Measurements from ENCODE around the gene DMAP1.
"Not testable (repeated sequence)": the region's sequence is repeated elsewhere in the genome, so short reads cannot be mapped to it uniquely, and the experiment has no call there.

The DMAP1 gene

GRCh38 chr1:44213222-44214112, at the start of gene DMAP1:
DMAP1 (plus strand) TSS chr1:44213471; CDS start chr1:44213754, 283 bp downstream.
- H3K36me3 ChIP-seq (ENCODE audit: insufficient read depth, low read length), result no peaks in the 10 kb centered on the region
- H3K79me2 ChIP-seq (ENCODE audit: control insufficient read depth, insufficient read depth, low read length, unreplicated experiment), result peaks cover 6% of the 10 kb centered on the region
- H3K27ac ChIP-seq (ENCODE audit: low read depth, low read length), result no peak within 1 kb of the TSS
- peak within 1 kb of the TSS; percentile 96 for H3K4me3 ChIP-seq (ENCODE audit: low read depth, low read length)
- H2AFZ ChIP-seq (ENCODE audit: low read length, unreplicated experiment), result peak within 1 kb of the TSS; percentile 87
- peaks cover 4% of the 10 kb centered on the region for H3K4me1 ChIP-seq (ENCODE audit: control insufficient read depth, insufficient read depth, low read length, unreplicated experiment)
- H3K27me3 ChIP-seq (ENCODE audit: insufficient read depth, low read length), result no peaks in the 10 kb centered on the region

- Histone ChIP-seq H3K27ac (ENCODE audit: low read depth, low read length) (no peak overlapping the region), H2AFZ (ENCODE audit: low read length, unreplicated experiment) (no peak overlapping the region), H3K79me2 (ENCODE audit: control insufficient read depth, insufficient read depth, low read length, unreplicated experiment) (no peaks in the 10 kb centered on the region), H3K27me3 (ENCODE audit: insufficient read depth, low read length) (no peaks in the 10 kb centered on the region), H3K4me1 (ENCODE audit: control insufficient read depth, insufficient read depth, low read length, unreplicated experiment) (no peaks in the 10 kb centered on the region), H3K4me3 (ENCODE audit: low read depth, low read length) (no peak overlapping the region), H3K36me3 (ENCODE audit: insufficient read depth, low read length) (no peaks in the 10 kb centered on the region)
These were observed 44.7 kb upstream of the DMAP1 start for GRCh38 chr1:44168520-44169098.

- no peaks in the 10 kb centered on the region for H3K4me1 ChIP-seq (ENCODE audit: control insufficient read depth, insufficient read depth, low read length, unreplicated experiment)
- H3K4me3 ChIP-seq (ENCODE audit: low read depth, low read length), result no peak overlapping the region
- no peaks in the 10 kb centered on the region for H3K36me3 ChIP-seq (ENCODE audit: insufficient read depth, low read length)
These were observed 42.9 kb upstream of the DMAP1 start for GRCh38 chr1:44170281-44170823.

GRCh38 chr1:44174630-44175029, 38.6 kb upstream of the DMAP1 start:
- no peaks in the 10 kb centered on the region for H3K4me1 ChIP-seq (ENCODE audit: control insufficient read depth, insufficient read depth, low read length, unreplicated experiment)
- no peak overlapping the region for H2AFZ ChIP-seq (ENCODE audit: low read length, unreplicated experiment)
- H3K79me2 ChIP-seq (ENCODE audit: control insufficient read depth, insufficient read depth, low read length, unreplicated experiment), result no peaks in the 10 kb centered on the region
- H3K36me3 ChIP-seq (ENCODE audit: insufficient read depth, low read length), result no peaks in the 10 kb centered on the region
- no peak overlapping the region for H3K4me3 ChIP-seq (ENCODE audit: low read depth, low read length)
- no peaks in the 10 kb centered on the region for H3K27me3 ChIP-seq (ENCODE audit: insufficient read depth, low read length)
- no peak overlapping the region for H3K27ac ChIP-seq (ENCODE audit: low read depth, low read length)

More at GRCh38 chr1:44170281-44170823, 42.9 kb upstream of the DMAP1 start:
- H2AFZ ChIP-seq (ENCODE audit: low read length, unreplicated experiment), result no peak overlapping the region
- no peaks in the 10 kb centered on the region for H3K27me3 ChIP-seq (ENCODE audit: insufficient read depth, low read length)
- no peak overlapping the region for H3K27ac ChIP-seq (ENCODE audit: low read depth, low read length)
- no peaks in the 10 kb centered on the region for H3K79me2 ChIP-seq (ENCODE audit: control insufficient read depth, insufficient read depth, low read length, unreplicated experiment)

GRCh38 chr1:44200336-44200735, 12.9 kb upstream of the DMAP1 start:
- Histone ChIP-seq H2AFZ (ENCODE audit: low read length, unreplicated experiment) (no peak overlapping the region), H3K27me3 (ENCODE audit: insufficient read depth, low read length) (no peaks in the 10 kb centered on the region), H3K27ac (ENCODE audit: low read depth, low read length) (no peak overlapping the region), H3K79me2 (ENCODE audit: control insufficient read depth, insufficient read depth, low read length, unreplicated experiment) (no peaks in the 10 kb centered on the region), H3K4me3 (ENCODE audit: low read depth, low read length) (no peak overlapping the region), H3K36me3 (ENCODE audit: insufficient read depth, low read length) (no peaks in the 10 kb centered on the region), H3K4me1 (ENCODE audit: control insufficient read depth, insufficient read depth, low read length, unreplicated experiment) (no peaks in the 10 kb centered on the region)

GRCh38 chr1:44206545-44206944, 6.7 kb upstream of the DMAP1 start:
- H3K79me2 ChIP-seq (ENCODE audit: control insufficient read depth, insufficient read depth, low read length, unreplicated experiment); H2AFZ ChIP-seq (ENCODE audit: low read length, unreplicated experiment); H3K27ac ChIP-seq (ENCODE audit: low read depth, low read length); H3K36me3 ChIP-seq (ENCODE audit: insufficient read depth, low read length); H3K27me3 ChIP-seq (ENCODE audit: insufficient read depth, low read length); H3K4me1 ChIP-seq (ENCODE audit: control insufficient read depth, insufficient read depth, low read length, unreplicated experiment); H3K4me3 ChIP-seq (ENCODE audit: low read depth, low read length): not testable (repeated sequence)

- H3K27ac ChIP-seq (ENCODE audit: low read depth, low read length), result no peak overlapping the region
- H3K79me2 ChIP-seq (ENCODE audit: control insufficient read depth, insufficient read depth, low read length, unreplicated experiment), result no peaks in the 10 kb centered on the region
- H3K4me3 ChIP-seq (ENCODE audit: low read depth, low read length), result no peak overlapping the region
- H3K4me1 ChIP-seq (ENCODE audit: control insufficient read depth, insufficient read depth, low read length, unreplicated experiment), result peaks cover 4% of the 10 kb centered on the region
- no peaks in the 10 kb centered on the region for H3K27me3 ChIP-seq (ENCODE audit: insufficient read depth, low read length)
- H2AFZ ChIP-seq (ENCODE audit: low read length, unreplicated experiment), result no peak overlapping the region
- H3K36me3 ChIP-seq (ENCODE audit: insufficient read depth, low read length), result no peaks in the 10 kb centered on the region
These were observed 5.0 kb upstream of the DMAP1 start for GRCh38 chr1:44208226-44208625.

- Histone ChIP-seq H2AFZ (ENCODE audit: low read length, unreplicated experiment) (no peak overlapping the region), H3K27ac (ENCODE audit: low read depth, low read length) (no peak overlapping the region)
These were observed 2.7 kb upstream of the DMAP1 start for GRCh38 chr1:44210595-44210994.

GRCh38 chr1:44212355-44213221, 683 bp upstream of the DMAP1 start:
- no peaks in the 10 kb centered on the region for H3K36me3 ChIP-seq (ENCODE audit: insufficient read depth, low read length)
- no peaks in the 10 kb centered on the region for H3K27me3 ChIP-seq (ENCODE audit: insufficient read depth, low read length)
- peaks cover 4% of the 10 kb centered on the region for H3K4me1 ChIP-seq (ENCODE audit: control insufficient read depth, insufficient read depth, low read length, unreplicated experiment)
- peak overlapping the region; percentile 96 for H3K4me3 ChIP-seq (ENCODE audit: low read depth, low read length)
- H3K27ac ChIP-seq (ENCODE audit: low read depth, low read length), result no peak overlapping the region
- peaks cover 6% of the 10 kb centered on the region for H3K79me2 ChIP-seq (ENCODE audit: control insufficient read depth, insufficient read depth, low read length, unreplicated experiment)
- peak overlapping the region; percentile 87 for H2AFZ ChIP-seq (ENCODE audit: low read length, unreplicated experiment)

More at GRCh38 chr1:44210595-44210994, 2.7 kb upstream of the DMAP1 start:
- peaks cover 6% of the 10 kb centered on the region for H3K79me2 ChIP-seq (ENCODE audit: control insufficient read depth, insufficient read depth, low read length, unreplicated experiment)
- peaks cover 4% of the 10 kb centered on the region for H3K4me1 ChIP-seq (ENCODE audit: control insufficient read depth, insufficient read depth, low read length, unreplicated experiment)
- H3K4me3 ChIP-seq (ENCODE audit: low read depth, low read length), result no peak overlapping the region
- H3K36me3 ChIP-seq (ENCODE audit: insufficient read depth, low read length), result no peaks in the 10 kb centered on the region
- H3K27me3 ChIP-seq (ENCODE audit: insufficient read depth, low read length), result no peaks in the 10 kb centered on the region

- H3K27me3 ChIP-seq (ENCODE audit: insufficient read depth, low read length), result no peaks in the 10 kb centered on the region
- H3K27ac ChIP-seq (ENCODE audit: low read depth, low read length), result no peak overlapping the region
- no peak overlapping the region for H3K4me3 ChIP-seq (ENCODE audit: low read depth, low read length)
- peaks cover 15% of the 10 kb centered on the region for H3K4me1 ChIP-seq (ENCODE audit: control insufficient read depth, insufficient read depth, low read length, unreplicated experiment)
- H2AFZ ChIP-seq (ENCODE audit: low read length, unreplicated experiment), result no peak overlapping the region
- H3K36me3 ChIP-seq (ENCODE audit: insufficient read depth, low read length), result peaks cover 14% of the 10 kb centered on the region; the same call in 1 of the 2 replicates
- H3K79me2 ChIP-seq (ENCODE audit: control insufficient read depth, insufficient read depth, low read length, unreplicated experiment), result peaks cover 6% of the 10 kb centered on the region
These were observed 4.6 kb downstream of the DMAP1 start for GRCh38 chr1:44217809-44218410.

Measured in ACC112 (cell line).